Measurements from ENCODE around the gene KRCC1.

The KRCC1 gene

GRCh38 chr2:88059979-88060906 is 4.7 kb upstream of the KRCC1 start:
- TF ChIP-seq EZH2phosphoT487 (conservative IDR thresholded peaks at IDR 0.05; ENCODE audit: low read length), result no peak
- TF ChIP-seq CTCF (IDR thresholded peaks at IDR 0.05; ENCODE audit: insufficient read depth, low read length, poor library complexity, severe bottlenecking), result peak; percentile 66
- H3K9me3 ChIP-seq (ENCODE audit: insufficient read depth, low read length), result no peaks in the 10 kb centered on the region
- no peak overlapping the region for H3K9ac ChIP-seq (ENCODE audit: low read length)
- H3K79me2 ChIP-seq (ENCODE audit: insufficient read depth, low read length), result peaks cover 3% of the 10 kb centered on the region; the same call in 1 of the 2 replicates
- H3K4me3 ChIP-seq (ENCODE audit: insufficient read depth, low read length, poor library complexity, severe bottlenecking), result no peak overlapping the region
- no peak overlapping the region for H2AFZ ChIP-seq (ENCODE audit: low read depth, low read length, severe bottlenecking)
- H4K20me1 ChIP-seq (ENCODE audit: low read depth, low read length), result no peaks in the 10 kb centered on the region
- no peaks in the 10 kb centered on the region for H3K27me3 ChIP-seq (ENCODE audit: low read length)
- no peak overlapping the region for H3K4me2 ChIP-seq (ENCODE audit: low read depth, low read length, poor library complexity, severe bottlenecking)
- H3F3A ChIP-seq (ENCODE audit: insufficient read depth), result no peaks in the 10 kb centered on the region
- H3K27ac ChIP-seq (ENCODE audit: low read depth, low read length), result no peak overlapping the region
- no peaks in the 10 kb centered on the region for H3K36me3 ChIP-seq (ENCODE audit: low read length)
- H3K9me2 ChIP-seq (replicated peaks; ENCODE audit: insufficient read depth, low read length), result no peaks in the 10 kb centered on the region

- no peaks in the 10 kb centered on the region for H3K9me2 ChIP-seq (replicated peaks; ENCODE audit: insufficient read depth, low read length)
- no peak overlapping the region for H3K4me3 ChIP-seq (ENCODE audit: insufficient read depth, low read length, poor library complexity, severe bottlenecking)
- H3K9me3 ChIP-seq (ENCODE audit: insufficient read depth, low read length), result no peaks in the 10 kb centered on the region
- H3K36me3 ChIP-seq (ENCODE audit: low read length), result no peaks in the 10 kb centered on the region
- peaks cover 23% of the 10 kb centered on the region for H3K79me2 ChIP-seq (ENCODE audit: insufficient read depth, low read length)
- H2AFZ ChIP-seq (ENCODE audit: low read depth, low read length, severe bottlenecking), result no peak overlapping the region
- no peak overlapping the region for H3K4me2 ChIP-seq (ENCODE audit: low read depth, low read length, poor library complexity, severe bottlenecking)
- no peak overlapping the region for H3K9ac ChIP-seq (ENCODE audit: low read length)
- 0 out of 2 replicates have a peak, but pooled peaks cover 13% of the 10 kb centered on the region for H3F3A ChIP-seq (ENCODE audit: insufficient read depth)
- no peak for TF ChIP-seq CTCF (IDR thresholded peaks at IDR 0.05; ENCODE audit: insufficient read depth, low read length, poor library complexity, severe bottlenecking)
- no peaks in the 10 kb centered on the region for H3K27me3 ChIP-seq (ENCODE audit: low read length)
- no peaks in the 10 kb centered on the region for H4K20me1 ChIP-seq (ENCODE audit: low read depth, low read length)
- H3K27ac ChIP-seq (ENCODE audit: low read depth, low read length), result no peak overlapping the region
These were observed 2.6 kb upstream of the KRCC1 start for GRCh38 chr2:88058191-88058590.

- H3K4me3 ChIP-seq (ENCODE audit: insufficient read depth, low read length, poor library complexity, severe bottlenecking), result no peak overlapping the region
- peak overlapping the region; percentile 38 for H2AFZ ChIP-seq (ENCODE audit: low read depth, low read length, severe bottlenecking)
- TF ChIP-seq CTCF (IDR thresholded peaks at IDR 0.05; ENCODE audit: insufficient read depth, low read length, poor library complexity, severe bottlenecking), result no peak
- no peaks in the 10 kb centered on the region for H3K9me3 ChIP-seq (ENCODE audit: insufficient read depth, low read length)
- peaks cover 20% of the 10 kb centered on the region; the same call in 1 of the 2 replicates for H3F3A ChIP-seq (ENCODE audit: insufficient read depth)
- no peaks in the 10 kb centered on the region; the same call in 1 of the 2 replicates for H3K36me3 ChIP-seq (ENCODE audit: low read length)
- peaks cover 31% of the 10 kb centered on the region for H3K79me2 ChIP-seq (ENCODE audit: insufficient read depth, low read length)
- H3K9ac ChIP-seq (ENCODE audit: low read length), result no peak overlapping the region
- H3K9me2 ChIP-seq (replicated peaks; ENCODE audit: insufficient read depth, low read length), result no peaks in the 10 kb centered on the region
- no peaks in the 10 kb centered on the region for H4K20me1 ChIP-seq (ENCODE audit: low read depth, low read length)
- H3K27me3 ChIP-seq (ENCODE audit: low read length), result no peaks in the 10 kb centered on the region
- no peak overlapping the region for H3K27ac ChIP-seq (ENCODE audit: low read depth, low read length)
- H3K4me2 ChIP-seq (ENCODE audit: low read depth, low read length, poor library complexity, severe bottlenecking), result no peak overlapping the region
These were observed 1.9 kb upstream of the KRCC1 start for GRCh38 chr2:88057437-88057844.

All from SU-DHL-6 (cell line).